GM23338 (cell line): ENCODE results near the gene NR1I2. TPM values are rescaled to one million over a fixed set of nuclear protein-coding genes. Genes with fewer than 3 reads are reported as not detected.

ENCODE experiments used
- ATAC-seq: fragments of 200-7000 bp; cut with Tn5 transposase; 3 replicates; pipeline ENCODE4 v1.9.1; 2020
- DNase-seq: peaks from one replicate; pipeline ENCODE4 v3.0.0-alpha.2; 2015; ENCODE audit warnings: low spot score
- H2AFZ ChIP-seq: fragments of 200-600 bp; sonication (generic); 2 replicates; pipeline ENCODE4 v1.8.0; 2016; ENCODE audit warnings: antibody characterized with exemption, mild to moderate bottlenecking, moderate library complexity
- H3F3A ChIP-seq: fragments of 200-600 bp; sonication (generic); replicated peaks from 2 replicates; pipeline ENCODE4 v1.8.0; 2017; ENCODE audit warnings: antibody characterized with exemption, mixed run types, low read depth
- H3K27ac ChIP-seq: fragments of 200-600 bp; sonication (generic); 2 replicates; pipeline ENCODE4 v1.6.1; 2016; ENCODE audit warnings: low read depth
- H3K27me3 ChIP-seq: fragments of 200-600 bp; sonication (generic); 2 replicates; pipeline ENCODE4 v1.8.0; 2016; ENCODE audit warnings: mild to moderate bottlenecking, mixed run types, moderate library complexity; ENCODE audit not compliant: insufficient read depth
- H3K36me3 ChIP-seq: fragments of 200-600 bp; sonication (generic); 2 replicates; pipeline ENCODE4 v1.8.0; 2016; ENCODE audit warnings: mild to moderate bottlenecking; ENCODE audit not compliant: insufficient read depth
- H3K4me1 ChIP-seq: fragments of 200-600 bp; sonication (generic); 2 replicates; pipeline ENCODE4 v1.8.0; 2016; ENCODE audit warnings: mild to moderate bottlenecking, moderate library complexity; ENCODE audit not compliant: insufficient read depth
- H3K4me2 ChIP-seq: fragments of 200-600 bp; sonication (generic); 2 replicates; pipeline ENCODE4 v1.7.1; 2017; ENCODE audit warnings: mixed run types
- H3K4me3 ChIP-seq: fragments of 200-600 bp; sonication (generic); 2 replicates; pipeline ENCODE4 v1.6.1; 2016; ENCODE audit warnings: mixed run types
- H3K79me2 ChIP-seq: fragments of 200-600 bp; sonication (generic); replicated peaks from 2 replicates; pipeline ENCODE4 v1.8.0; 2017; ENCODE audit warnings: mild to moderate bottlenecking; ENCODE audit not compliant: insufficient read depth
- H3K9me2 ChIP-seq: fragments of 200-600 bp; sonication (generic); 2 replicates; pipeline ENCODE4 v1.8.0; 2017; ENCODE audit not compliant: insufficient read depth
- H4K20me1 ChIP-seq: fragments of 200-600 bp; sonication (generic); replicated peaks from 2 replicates; pipeline ENCODE4 v1.8.0; 2017; ENCODE audit warnings: mild to moderate bottlenecking; ENCODE audit not compliant: insufficient read depth
- H3K27ac Mint-ChIP-seq: 2 replicates; pipeline ENCODE4 v1.8.0; 2020; ENCODE audit warnings: inconsistent platforms, mild to moderate bottlenecking, moderate library complexity, mixed read lengths
- H3K27me3 Mint-ChIP-seq: 3 replicates; pipeline ENCODE4 v1.8.0; 2022; ENCODE audit warnings: low read depth, mild to moderate bottlenecking, moderate library complexity, mixed read lengths, inconsistent platforms; ENCODE audit not compliant: insufficient read depth, poor library complexity
- H3K36me3 Mint-ChIP-seq: 3 replicates; pipeline ENCODE4 v1.8.0; 2021; ENCODE audit warnings: low read depth, mild to moderate bottlenecking, inconsistent platforms, moderate library complexity, mixed read lengths
- H3K4me1 Mint-ChIP-seq: 3 replicates; pipeline ENCODE4 v1.8.0; 2020; ENCODE audit warnings: mild to moderate bottlenecking, inconsistent platforms, mixed read lengths
- H3K4me3 Mint-ChIP-seq: 3 replicates; pipeline ENCODE4 v1.8.0; 2021; ENCODE audit warnings: moderate library complexity, mild to moderate bottlenecking, inconsistent platforms, mixed read lengths
- H3K9me3 Mint-ChIP-seq: 3 replicates; pipeline ENCODE4 v1.8.0; 2020; ENCODE audit warnings: moderate library complexity, mild to moderate bottlenecking, inconsistent platforms, mixed read lengths
- CTCF ChIP-seq, 2 experiments: fragments of 200-600 bp in 1 of 2; sonication (generic) in 1 of 2; conservative IDR thresholded peaks; 2 replicates each; pipeline versions ENCODE4 v1.5.1 to v1.6.1; 2016 to 2017; ENCODE audit warnings: antibody characterized with exemption in 2 of 2, low read depth in 2 of 2, mild to moderate bottlenecking in 2 of 2, moderate library complexity in 1 of 2
- EZH2 ChIP-seq: fragments of 200-600 bp; sonication (generic); IDR thresholded peaks from one replicate; pipeline ENCODE4 v1.8.0; 2017; ENCODE audit warnings: antibody characterized with exemption, mild to moderate bottlenecking, low read depth; ENCODE audit not compliant: unreplicated experiment
- JUNB ChIP-seq: IDR thresholded peaks from one replicate; pipeline ENCODE4 v1.6.1; 2016; ENCODE audit warnings: antibody characterized with exemption; ENCODE audit not compliant: unreplicated experiment
- NANOG ChIP-seq: IDR thresholded peaks from 2 replicates; pipeline ENCODE4 v1.6.1; 2016; ENCODE audit warnings: antibody characterized with exemption, borderline replicate concordance
- STAT1 ChIP-seq: IDR thresholded peaks from one replicate; pipeline ENCODE4 v1.6.1; 2016; ENCODE audit warnings: antibody characterized with exemption; ENCODE audit not compliant: unreplicated experiment
- ZNF114 ChIP-seq: fragments of 250-450 bp; sonication (Bioruptor Pico); IDR thresholded peaks from 2 replicates; pipeline ENCODE4 v1.5.0; 2020; ENCODE audit warnings: mild to moderate bottlenecking, moderate library complexity
- ZNF331 ChIP-seq: fragments of 250-450 bp; sonication (Bioruptor Pico); IDR thresholded peaks from 2 replicates; pipeline ENCODE4 v1.5.0; 2020; ENCODE audit warnings: low read depth, mild to moderate bottlenecking, moderate library complexity
- ZNF462 ChIP-seq: fragments of 250-450 bp; sonication (Bioruptor Pico); IDR thresholded peaks from 2 replicates; pipeline ENCODE4 v1.5.0; 2020; ENCODE audit warnings: mild to moderate bottlenecking, moderate library complexity
- polyA plus RNA-seq: library from polyadenylated mRNA; unstranded; fragments of >200 nt; fragmentation: Nextera tagmentation; extraction: Ambion mirVana; gene quantifications from 2 replicates; pipeline ENCODE4 v1.2.1, GENCODE V29; 2016
- total RNA-seq: library from RNA; depleted of rRNA; stranded (reverse); fragments of >200 nt; shearing (Covaris generic); gene quantifications from 2 replicates; pipeline ENCODE4 v1.2.3, GENCODE V29; 2014
- TF ChIP-seq, protein P1 (sequence below): IDR thresholded peaks from one replicate; pipeline ENCODE4 v1.6.1; 2018; ENCODE audit warnings: antibody characterized with exemption; ENCODE audit not compliant: unreplicated experiment
- TF ChIP-seq, protein P2 (sequence below): IDR thresholded peaks from 2 replicates; pipeline ENCODE4 v1.6.1; 2016; ENCODE audit warnings: antibody characterized with exemption

Gene NR1I2
- total and polyA plus RNA-seq, 2 experiments from 2014 or later, result 0.89 to 4.4 TPM

DNA sequence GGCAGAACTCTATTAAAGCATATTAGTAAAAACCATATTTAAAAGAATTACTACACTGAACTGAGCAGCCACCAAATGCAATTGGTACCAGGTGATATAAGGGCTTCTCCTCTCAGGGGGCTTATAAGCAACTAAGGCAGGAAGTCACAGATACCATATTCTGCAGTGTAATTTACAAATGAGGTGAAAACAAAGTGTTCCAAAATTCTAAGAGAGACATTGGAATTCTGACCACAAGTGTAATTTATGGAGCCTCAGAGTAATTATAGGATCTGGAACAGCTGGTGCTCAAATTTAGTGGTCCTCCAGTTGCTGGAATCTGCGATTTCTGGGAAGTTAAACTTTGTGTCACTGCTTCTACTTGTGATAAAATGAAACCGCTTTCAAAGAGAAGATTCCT, 3.1 kb upstream of the NR1I2 start:
- no peak for ATAC-seq
- no peaks in the 10 kb centered on the region for H3K36me3 Mint-ChIP-seq
- H3K27me3 ChIP-seq, result no peaks in the 10 kb centered on the region
- H4K20me1 ChIP-seq, result no peaks in the 10 kb centered on the region
- no peak overlapping the region for H3K27ac Mint-ChIP-seq
- no peaks in the 10 kb centered on the region; the same call in 2 of the 3 replicates for H3K9me3 Mint-ChIP-seq
- H3K79me2 ChIP-seq, result no peaks in the 10 kb centered on the region
- peaks cover 10% of the 10 kb centered on the region; the same call in 2 of the 3 replicates for H3K4me1 Mint-ChIP-seq
- TF ChIP-seq CTCF (conservative IDR thresholded peaks at IDR 0.05; ENCODE audit: low read depth in 2 of 2), result no peak
- no peak for TF ChIP-seq ZNF462 (CRISPR knock-in tag)
- TF ChIP-seq, protein P1, sequence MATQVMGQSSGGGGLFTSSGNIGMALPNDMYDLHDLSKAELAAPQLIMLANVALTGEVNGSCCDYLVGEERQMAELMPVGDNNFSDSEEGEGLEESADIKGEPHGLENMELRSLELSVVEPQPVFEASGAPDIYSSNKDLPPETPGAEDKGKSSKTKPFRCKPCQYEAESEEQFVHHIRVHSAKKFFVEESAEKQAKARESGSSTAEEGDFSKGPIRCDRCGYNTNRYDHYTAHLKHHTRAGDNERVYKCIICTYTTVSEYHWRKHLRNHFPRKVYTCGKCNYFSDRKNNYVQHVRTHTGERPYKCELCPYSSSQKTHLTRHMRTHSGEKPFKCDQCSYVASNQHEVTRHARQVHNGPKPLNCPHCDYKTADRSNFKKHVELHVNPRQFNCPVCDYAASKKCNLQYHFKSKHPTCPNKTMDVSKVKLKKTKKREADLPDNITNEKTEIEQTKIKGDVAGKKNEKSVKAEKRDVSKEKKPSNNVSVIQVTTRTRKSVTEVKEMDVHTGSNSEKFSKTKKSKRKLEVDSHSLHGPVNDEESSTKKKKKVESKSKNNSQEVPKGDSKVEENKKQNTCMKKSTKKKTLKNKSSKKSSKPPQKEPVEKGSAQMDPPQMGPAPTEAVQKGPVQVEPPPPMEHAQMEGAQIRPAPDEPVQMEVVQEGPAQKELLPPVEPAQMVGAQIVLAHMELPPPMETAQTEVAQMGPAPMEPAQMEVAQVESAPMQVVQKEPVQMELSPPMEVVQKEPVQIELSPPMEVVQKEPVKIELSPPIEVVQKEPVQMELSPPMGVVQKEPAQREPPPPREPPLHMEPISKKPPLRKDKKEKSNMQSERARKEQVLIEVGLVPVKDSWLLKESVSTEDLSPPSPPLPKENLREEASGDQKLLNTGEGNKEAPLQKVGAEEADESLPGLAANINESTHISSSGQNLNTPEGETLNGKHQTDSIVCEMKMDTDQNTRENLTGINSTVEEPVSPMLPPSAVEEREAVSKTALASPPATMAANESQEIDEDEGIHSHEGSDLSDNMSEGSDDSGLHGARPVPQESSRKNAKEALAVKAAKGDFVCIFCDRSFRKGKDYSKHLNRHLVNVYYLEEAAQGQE, result no peak
- TF ChIP-seq, protein P2, sequence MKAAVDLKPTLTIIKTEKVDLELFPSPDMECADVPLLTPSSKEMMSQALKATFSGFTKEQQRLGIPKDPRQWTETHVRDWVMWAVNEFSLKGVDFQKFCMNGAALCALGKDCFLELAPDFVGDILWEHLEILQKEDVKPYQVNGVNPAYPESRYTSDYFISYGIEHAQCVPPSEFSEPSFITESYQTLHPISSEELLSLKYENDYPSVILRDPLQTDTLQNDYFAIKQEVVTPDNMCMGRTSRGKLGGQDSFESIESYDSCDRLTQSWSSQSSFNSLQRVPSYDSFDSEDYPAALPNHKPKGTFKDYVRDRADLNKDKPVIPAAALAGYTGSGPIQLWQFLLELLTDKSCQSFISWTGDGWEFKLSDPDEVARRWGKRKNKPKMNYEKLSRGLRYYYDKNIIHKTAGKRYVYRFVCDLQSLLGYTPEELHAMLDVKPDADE, result no peak
- TF ChIP-seq STAT1, result no peak
- no peak for TF ChIP-seq ZNF331 (CRISPR knock-in tag)
- no peak for TF ChIP-seq JUNB
- no peak for TF ChIP-seq NANOG
- no peak for TF ChIP-seq ZNF114 (CRISPR knock-in tag)
- TF ChIP-seq EZH2, result no peak
- H2AFZ ChIP-seq, result peak overlapping the region; percentile 69; the same call in 1 of the 2 replicates
- no peaks in the 10 kb centered on the region for H3K36me3 ChIP-seq
- DNase-seq, result no peak
- H3K4me3 Mint-ChIP-seq, result no peak overlapping the region
- no peak overlapping the region for H3K4me2 ChIP-seq
- H3K27me3 Mint-ChIP-seq, result peaks cover 2% of the 10 kb centered on the region
- no peaks in the 10 kb centered on the region for H3K9me2 ChIP-seq
- H3K4me1 ChIP-seq, result no peaks in the 10 kb centered on the region
- H3F3A ChIP-seq, result no peaks in the 10 kb centered on the region
- H3K4me3 ChIP-seq, result no peak overlapping the region
- no peak overlapping the region for H3K27ac ChIP-seq
